Activated CD4-positive, alpha-beta T cell treated with anti-CD3 and anti-CD28 coated beads, Interleukin-2, amount 50 U/mL, for 48 hours (primary cell): ENCODE results near the gene OR9A2.

ENCODE experiments used
- DNase-seq, 2 experiments: peaks; one replicate each; pipeline ENCODE4 v3.0.0-alpha.2; 2020

OR9A2 gene

GRCh38 chr7:143027032-143027431 is at the start of gene OR9A2:
Gene OR9A2 (minus strand): TSS chr7:143027132. CDS start chr7:143027132, 0 bp downstream.
- DNase-seq: no peak

- DNase-seq: no peak
These were observed 47.2 kb upstream of the OR9A2 start for GRCh38 chr7:143074141-143074540.

- DNase-seq: no peak
These were observed 46.6 kb upstream of the OR9A2 start for GRCh38 chr7:143073556-143073955.

- no peak for DNase-seq
These were observed 43.1 kb upstream of the OR9A2 start for GRCh38 chr7:143069912-143070500.

GRCh38 chr7:143068446-143068845 is 41.5 kb upstream of the OR9A2 start:
- DNase-seq: no peak

- no peak for DNase-seq
These were observed 36.8 kb upstream of the OR9A2 start for GRCh38 chr7:143063741-143064140.

- DNase-seq: no peak
These were observed 28.8 kb upstream of the OR9A2 start for GRCh38 chr7:143055754-143056153.

GRCh38 chr7:143054621-143055020 is 27.7 kb upstream of the OR9A2 start:
- DNase-seq: no peak

GRCh38 chr7:143052041-143052440 is 25.1 kb upstream of the OR9A2 start, which contains the start of gene OR6V1:
Gene OR6V1 (plus strand): TSS chr7:143052341. CDS start chr7:143052341, 0 bp downstream.
- no peak for DNase-seq

GRCh38 chr7:143050931-143051330 is 24.0 kb upstream of the OR9A2 start:
- DNase-seq: no peak

- DNase-seq: no peak
These were observed 22.4 kb upstream of the OR9A2 start for GRCh38 chr7:143049362-143049761.

- DNase-seq: peak in 1 of 2 experiments; percentile 4
These were observed 21.9 kb upstream of the OR9A2 start for GRCh38 chr7:143048827-143049226.

- DNase-seq: no peak
These were observed 20.4 kb upstream of the OR9A2 start for GRCh38 chr7:143047326-143047725.

GRCh38 chr7:143046426-143046851 is 19.5 kb upstream of the OR9A2 start:
- no peak for DNase-seq

- DNase-seq: no peak
These were observed 16.5 kb upstream of the OR9A2 start for GRCh38 chr7:143043391-143043790.

GRCh38 chr7:143042790-143043271 is 15.9 kb upstream of the OR9A2 start:
- DNase-seq: no peak

GRCh38 chr7:143042159-143042789 is 15.3 kb upstream of the OR9A2 start:
- DNase-seq: no peak

GRCh38 chr7:143041346-143041745 is 14.4 kb upstream of the OR9A2 start:
- DNase-seq: no peak

- DNase-seq: no peak
These were observed 13.3 kb upstream of the OR9A2 start for GRCh38 chr7:143040209-143040715.

GRCh38 chr7:143038635-143039034 is 11.7 kb upstream of the OR9A2 start:
- DNase-seq: no peak

GRCh38 chr7:143027683-143028082 is 751 bp upstream of the OR9A2 start:
- no peak for DNase-seq

GRCh38 chr7:143025371-143025770 is 1.6 kb downstream of the OR9A2 start:
- no peak for DNase-seq

GRCh38 chr7:143023047-143023446 is 3.9 kb downstream of the OR9A2 start:
- DNase-seq: no peak

GRCh38 chr7:143018931-143019330 is 8.0 kb downstream of the OR9A2 start:
- DNase-seq: no peak
